ENCODE data around the gene MAP4. TPM values are rescaled to one million over a fixed set of nuclear protein-coding genes. Genes with fewer than 3 reads are reported as not detected.

The MAP4 gene
- total RNA-seq, 1 donor from 2014 or later: 66.1 TPM

DNA sequence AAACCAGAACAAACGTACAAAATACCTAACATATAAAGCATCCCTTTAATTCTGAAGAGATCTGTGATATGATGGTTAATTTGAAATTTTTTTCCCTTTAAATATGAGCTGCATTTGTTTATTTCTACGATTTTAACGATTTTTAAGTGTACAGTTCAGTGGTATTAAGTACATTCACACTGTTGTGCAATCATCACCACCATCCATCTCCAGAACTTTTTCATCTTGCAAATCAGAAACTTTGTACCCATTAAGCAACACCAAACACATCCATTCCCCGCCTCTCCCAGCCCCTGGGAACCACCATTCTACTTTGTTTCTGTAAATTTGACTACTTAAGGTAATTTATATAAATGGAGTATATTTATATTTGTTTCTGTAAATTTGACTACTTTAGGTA, 51.5 kb downstream of the MAP4 start:
- DNase-seq (ENCODE audit: low spot score): no peak
- peak; percentile 76 for ATAC-seq

DNA sequence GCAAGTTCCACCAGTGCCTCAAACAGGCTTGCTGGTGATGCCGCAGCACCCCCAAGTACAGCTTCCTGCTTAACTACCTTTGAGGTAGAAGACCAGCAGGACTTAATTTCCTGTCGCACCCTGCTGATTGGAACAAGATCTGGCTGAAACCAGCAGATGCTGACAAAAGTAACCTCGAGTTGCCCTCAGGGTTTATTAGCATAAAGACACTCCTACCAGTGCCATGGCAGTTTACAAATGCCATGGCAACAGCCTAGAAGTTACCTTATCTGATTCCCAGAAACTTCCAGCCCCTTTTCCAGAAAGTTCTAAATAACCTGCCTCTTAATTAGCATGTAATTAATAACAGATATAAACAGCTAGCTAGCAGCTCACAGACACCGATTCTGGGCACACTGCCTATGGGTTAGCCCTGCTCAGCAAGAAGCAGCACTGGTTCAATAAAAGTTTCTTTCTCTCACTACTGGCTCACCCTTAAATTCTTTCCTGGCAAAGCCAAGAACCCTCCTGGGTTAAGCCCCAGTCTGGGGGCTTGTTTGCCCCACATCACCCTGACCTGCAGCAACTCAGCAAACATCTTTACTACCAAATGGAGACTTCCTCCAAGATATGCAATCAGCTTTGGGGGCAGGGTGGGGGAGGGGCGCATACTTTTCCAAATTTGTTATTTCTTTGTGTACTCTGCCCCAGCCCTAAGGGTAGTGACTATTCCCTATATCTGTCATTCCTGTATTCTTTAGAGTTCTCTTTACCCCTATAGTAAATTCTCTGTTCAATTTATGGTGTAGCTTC, 54.2 kb downstream of the MAP4 start:
- DNase-seq (ENCODE audit: low spot score): no peak
- peak; percentile 75 for ATAC-seq

- no peak for DNase-seq (ENCODE audit: low spot score)
- ATAC-seq: no peak
Observed at GRCh38 chr3:47961036-47961435, 55.2 kb downstream of the MAP4 start.

DNA sequence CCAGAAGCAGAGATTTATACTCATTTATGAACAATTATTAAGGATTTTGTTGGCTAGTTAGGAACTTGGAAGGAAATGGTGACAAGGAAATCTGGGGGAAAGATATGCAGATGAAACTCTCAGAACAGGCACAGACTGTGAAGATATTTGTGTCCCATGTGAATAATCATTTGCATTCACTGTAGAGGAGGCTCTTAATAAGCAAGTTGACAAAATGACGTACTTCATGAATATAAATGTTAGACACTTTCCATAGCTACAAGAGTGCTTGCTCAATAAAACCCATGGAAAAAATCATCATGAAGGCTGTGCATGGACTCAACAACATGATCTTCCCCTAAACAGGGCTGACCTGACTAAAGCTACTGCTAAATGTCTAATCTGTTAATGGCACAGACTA, 59.7 kb downstream of the MAP4 start:
- DNase-seq (ENCODE audit: low spot score) (no peak), ATAC-seq (no peak)

- DNase-seq (ENCODE audit: low spot score): no peak
Observed at GRCh38 chr3:47954567-47954966, 61.6 kb downstream of the MAP4 start.

GRCh38 chr3:47950453-47951169, 65.6 kb downstream of the MAP4 start:
- ATAC-seq (no peak), DNase-seq (ENCODE audit: low spot score) (no peak)

More at GRCh38 chr3:47954567-47954966, 61.6 kb downstream of the MAP4 start:
- ATAC-seq: peak; percentile 91

DNA sequence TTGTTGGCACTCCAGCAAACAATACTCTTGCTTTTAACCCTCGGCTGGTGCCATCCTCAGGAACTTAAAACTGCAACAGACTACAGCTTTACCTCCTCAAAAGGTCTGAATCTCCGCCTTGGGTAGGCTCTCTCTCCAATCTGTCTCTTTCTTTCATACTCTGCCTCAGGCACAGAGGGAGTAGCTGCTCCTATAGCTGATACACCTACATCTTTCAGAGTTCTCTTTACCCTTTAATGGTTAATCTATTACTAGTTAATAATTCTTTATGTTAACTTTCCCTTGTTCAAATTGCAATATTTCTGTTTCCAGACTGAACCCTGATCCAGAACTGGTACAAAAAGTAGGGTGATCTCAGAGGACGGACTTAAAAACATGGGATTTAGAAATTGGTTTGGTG, 66.2 kb downstream of the MAP4 start:
- DNase-seq (ENCODE audit: low spot score) (no peak), ATAC-seq (no peak)

DNA sequence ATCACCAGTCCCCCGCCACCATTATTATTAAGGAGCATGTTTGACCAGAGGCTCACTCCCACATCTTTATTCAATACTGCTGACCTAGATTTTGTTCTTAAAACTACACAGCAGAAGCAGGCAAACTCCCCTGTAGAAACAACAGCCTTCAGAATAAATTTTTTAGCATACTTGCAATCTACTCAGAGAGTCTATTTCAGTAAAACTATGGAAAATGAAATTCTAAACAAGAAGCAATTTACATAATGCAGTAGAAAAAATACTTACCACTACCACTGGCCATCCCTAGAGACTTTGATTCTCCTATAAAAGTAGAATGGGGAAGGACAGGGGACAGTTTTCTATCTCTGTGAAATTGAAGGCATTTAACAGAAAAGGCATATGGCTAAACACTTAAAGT, 76.0 kb downstream of the MAP4 start:
- DNase-seq (ENCODE audit: low spot score) (no peak), ATAC-seq (no peak)

- ATAC-seq: no peak
Observed at GRCh38 chr3:47932421-47932820, 83.8 kb downstream of the MAP4 start.

DNA sequence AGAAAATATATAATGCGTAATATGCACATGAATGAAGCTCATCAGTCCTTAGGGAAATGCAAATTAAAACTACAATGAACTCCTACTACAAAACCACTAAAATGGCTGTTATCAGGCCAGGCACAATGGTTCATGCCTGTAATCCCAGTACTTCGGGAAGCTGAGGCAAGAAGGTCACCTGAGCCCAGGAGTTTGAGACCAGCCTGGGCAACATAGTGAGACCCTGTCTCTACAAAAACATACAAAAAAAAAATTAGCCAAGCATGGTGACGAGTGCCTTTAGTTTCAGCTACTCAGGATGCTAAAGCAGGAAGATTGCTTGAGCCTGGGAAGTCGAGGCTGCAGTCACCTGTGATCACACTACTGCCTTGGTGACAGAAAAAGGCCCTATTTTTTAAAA, 85.2 kb downstream of the MAP4 start:
- ATAC-seq (no peak), DNase-seq (ENCODE audit: low spot score) (no peak)

More at GRCh38 chr3:47932421-47932820, 83.8 kb downstream of the MAP4 start:
- no peak for DNase-seq (ENCODE audit: low spot score)

DNA sequence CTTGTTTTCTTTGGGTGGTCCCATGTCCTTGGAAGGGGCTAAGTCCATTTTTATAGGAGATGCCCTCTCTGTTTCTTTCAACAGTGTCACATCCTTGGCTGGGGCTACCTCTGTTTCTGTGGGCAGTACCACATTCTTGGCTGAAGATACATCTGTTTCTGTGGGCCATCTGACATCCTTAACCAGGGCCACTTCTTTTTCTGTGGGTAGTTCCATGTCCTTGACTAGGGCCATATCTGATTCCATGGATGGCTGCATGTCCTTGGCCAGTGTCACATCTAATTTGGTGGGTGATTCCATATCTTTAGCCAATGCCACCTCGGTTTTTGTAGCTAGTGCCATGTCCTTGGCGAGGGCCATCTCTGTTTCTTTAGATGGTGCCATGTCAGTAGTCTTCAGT, 99.5 kb downstream of the MAP4 start:
- ATAC-seq (no peak), DNase-seq (ENCODE audit: low spot score) (no peak)

DNA sequence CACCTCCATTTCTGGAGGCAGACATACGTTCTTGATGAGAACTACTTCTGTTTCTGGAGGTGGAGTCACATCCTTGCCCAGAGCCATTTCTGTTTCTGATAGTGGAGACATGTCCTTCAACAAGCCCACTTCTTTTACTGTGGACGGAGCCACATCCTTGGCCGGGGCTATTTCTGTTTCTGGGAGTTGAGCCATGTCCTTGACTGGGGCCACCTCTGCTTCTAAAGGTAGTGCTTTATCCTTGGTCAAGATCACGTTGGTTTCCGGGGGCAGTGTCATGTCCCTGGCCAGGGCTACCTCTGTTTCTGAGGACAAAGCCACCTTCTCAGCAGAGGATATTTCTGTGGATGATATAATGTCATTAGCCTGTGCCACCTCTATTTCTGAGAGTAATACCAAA, 100.0 kb downstream of the MAP4 start:
- DNase-seq (ENCODE audit: low spot score): no peak
- ATAC-seq: no peak

- DNase-seq (ENCODE audit: low spot score): no peak
- no peak for ATAC-seq
Observed at GRCh38 chr3:47912006-47912504, 104.2 kb downstream of the MAP4 start.

- ATAC-seq (no peak), DNase-seq (ENCODE audit: low spot score) (no peak)
Observed at GRCh38 chr3:47910777-47911440, 105.3 kb downstream of the MAP4 start.

DNA sequence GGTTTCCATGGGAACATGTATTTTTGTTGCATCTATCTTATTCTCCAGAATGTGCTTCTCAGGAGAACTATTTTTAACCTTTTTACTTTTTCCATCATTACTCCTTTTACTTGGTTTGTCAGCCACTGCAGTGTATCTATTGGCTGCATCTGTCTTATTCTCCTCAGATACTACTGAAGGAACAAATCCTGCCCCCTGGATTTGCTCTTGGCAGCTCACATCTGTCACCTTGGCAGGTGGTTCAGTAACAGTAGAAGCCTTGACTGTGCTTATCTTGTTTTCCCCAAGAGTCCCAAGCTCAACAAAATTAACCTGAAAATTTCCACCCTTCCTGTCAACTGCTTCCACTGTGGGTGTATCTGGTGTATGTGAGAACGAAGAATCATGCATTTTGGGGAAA, 106.0 kb downstream of the MAP4 start:
- no peak for DNase-seq (ENCODE audit: low spot score)
- ATAC-seq: no peak

GRCh38 chr3:47909607-47910006, 106.6 kb downstream of the MAP4 start:
- ATAC-seq: no peak
- no peak for DNase-seq (ENCODE audit: low spot score)

GRCh38 chr3:47908744-47909143, 107.5 kb downstream of the MAP4 start:
- ATAC-seq (peak; percentile 30), DNase-seq (ENCODE audit: low spot score) (no peak)

DNA sequence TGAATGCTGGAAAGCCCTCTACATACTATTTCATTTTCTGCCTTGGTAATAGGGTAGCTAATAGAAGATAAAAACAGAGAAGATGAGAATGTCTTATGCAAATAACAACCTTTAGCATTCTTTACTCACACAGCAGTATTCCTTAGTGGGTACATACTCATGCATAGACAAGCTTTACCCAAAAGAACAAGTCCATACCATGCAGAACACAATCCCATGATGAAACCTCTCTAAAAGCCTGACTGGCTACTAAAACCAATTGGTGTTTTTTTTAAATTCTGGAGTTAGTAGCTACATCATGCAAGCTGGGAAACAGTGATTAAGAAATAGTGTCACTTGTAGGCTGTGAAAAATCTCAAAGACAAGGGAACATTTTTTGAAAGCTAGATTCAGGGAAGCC, 108.4 kb downstream of the MAP4 start:
- DNase-seq (ENCODE audit: low spot score) (no peak), ATAC-seq (no peak)

- DNase-seq (ENCODE audit: low spot score): no peak
- ATAC-seq: no peak
Observed at GRCh38 chr3:47902746-47903145, 113.5 kb downstream of the MAP4 start.

- no peak for ATAC-seq
- DNase-seq (ENCODE audit: low spot score): no peak
Observed at GRCh38 chr3:47901280-47901833, 114.9 kb downstream of the MAP4 start.

- ATAC-seq (no peak), DNase-seq (ENCODE audit: low spot score) (no peak)
Observed at GRCh38 chr3:47899495-47900108, 116.6 kb downstream of the MAP4 start.

All from left lobe of liver (tissue), 2 donors.